Measurements from ENCODE around the gene CENPP. TPM values are rescaled to one million over a fixed set of nuclear protein-coding genes. Genes with fewer than 3 reads are reported as not detected.
"Not testable (repeated sequence)": the region's sequence is repeated elsewhere in the genome, so short reads cannot be mapped to it uniquely, and the experiment has no call there.

CENPP gene
- polyA plus RNA-seq, 10 donors = 4.3 to 7.8 (median 5.0) TPM

DNA sequence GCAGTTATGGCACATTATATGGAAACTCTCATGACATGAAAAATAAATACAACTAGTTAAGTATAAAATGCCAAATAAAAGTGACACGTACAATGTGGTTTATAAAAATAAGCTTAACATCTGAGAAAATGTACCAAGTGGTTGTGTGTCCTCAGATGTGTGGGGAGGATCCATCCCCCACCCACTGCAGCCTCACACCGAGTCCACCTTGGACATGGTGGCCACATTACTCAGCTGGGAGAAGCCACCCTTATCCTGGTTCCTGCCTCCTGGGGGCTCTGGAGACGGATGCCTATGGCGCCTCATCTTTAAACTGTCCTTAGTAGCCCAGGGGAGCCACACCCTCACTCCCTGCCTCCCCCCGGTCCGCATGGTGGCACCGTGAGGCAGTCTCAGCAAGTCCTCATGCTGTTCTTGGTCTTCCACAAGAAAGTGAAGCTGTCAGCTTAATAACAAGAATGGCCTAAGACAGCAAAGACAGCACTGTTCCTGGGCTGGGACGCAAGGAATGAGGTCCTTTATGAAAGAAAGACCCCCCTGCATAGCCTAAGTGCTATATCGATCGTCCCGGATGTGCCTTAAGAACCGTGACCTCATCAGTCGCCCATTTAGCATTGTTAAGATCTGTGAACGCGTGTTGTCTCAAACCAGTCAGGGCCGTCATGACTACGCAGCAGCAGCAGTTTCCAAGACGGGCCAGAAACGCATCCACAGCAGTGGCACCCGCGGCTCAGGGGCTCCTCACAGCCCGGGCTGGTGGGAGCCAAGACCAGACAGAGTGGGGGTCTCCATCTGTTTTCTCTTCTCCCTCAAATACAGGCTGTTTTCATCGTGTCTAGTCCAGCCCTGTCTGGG is 287.7 kb downstream of the CENPP start:
- no peak for DNase-seq

DNA sequence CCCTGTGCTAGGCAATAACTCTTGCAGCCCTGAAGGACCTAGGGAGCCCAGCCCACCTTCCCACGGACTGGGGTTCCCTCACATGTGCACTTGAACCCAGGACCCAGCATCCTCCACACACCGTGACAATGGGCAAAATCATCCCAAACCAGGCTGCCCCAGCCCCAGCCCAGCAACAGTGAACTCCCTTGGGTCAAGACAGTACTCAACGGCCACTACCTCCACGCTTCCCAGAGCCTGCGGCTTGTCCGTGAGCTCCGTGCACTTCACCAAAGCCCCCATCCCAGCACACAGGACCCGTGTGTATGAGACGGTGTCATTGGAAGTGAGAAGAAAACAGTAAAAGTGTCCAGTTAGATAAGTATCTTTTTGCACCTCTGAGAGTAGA is 288.4 kb downstream of the CENPP start:
- no peak for DNase-seq

DNA sequence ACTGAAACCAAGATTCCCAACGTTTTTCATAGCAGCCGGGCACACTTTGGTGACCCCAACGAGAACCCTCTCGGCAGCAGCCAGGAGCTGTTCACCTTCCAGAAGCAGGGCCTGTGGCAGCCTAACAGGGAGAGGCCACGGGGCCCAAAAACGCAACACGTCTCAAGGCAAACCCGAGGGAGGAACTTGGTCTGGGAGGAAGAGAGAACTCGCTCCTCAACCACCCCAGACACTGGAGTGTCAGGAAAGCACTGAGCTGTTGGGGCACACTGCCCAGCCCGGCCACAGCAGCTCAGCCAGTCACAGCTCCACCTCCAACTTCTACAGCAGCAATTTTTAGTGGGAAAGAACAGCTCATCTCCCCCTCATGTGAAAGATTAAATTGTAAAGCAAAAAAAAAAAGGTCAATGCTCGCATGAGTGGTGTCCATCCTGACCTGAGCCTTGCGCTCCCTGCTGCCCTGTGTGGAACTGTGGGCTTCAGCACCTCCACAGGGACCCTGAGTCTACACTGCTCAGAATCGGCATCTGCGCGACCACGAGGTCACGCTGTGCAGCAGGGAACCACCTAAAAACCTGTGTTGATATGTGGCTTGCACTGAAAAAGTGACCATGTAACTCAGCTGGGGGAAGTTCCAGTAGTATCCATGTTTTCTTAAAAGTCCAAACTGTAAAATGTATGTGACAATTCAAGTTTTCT is 289.2 kb downstream of the CENPP start:
- DNase-seq = no peak

DNA sequence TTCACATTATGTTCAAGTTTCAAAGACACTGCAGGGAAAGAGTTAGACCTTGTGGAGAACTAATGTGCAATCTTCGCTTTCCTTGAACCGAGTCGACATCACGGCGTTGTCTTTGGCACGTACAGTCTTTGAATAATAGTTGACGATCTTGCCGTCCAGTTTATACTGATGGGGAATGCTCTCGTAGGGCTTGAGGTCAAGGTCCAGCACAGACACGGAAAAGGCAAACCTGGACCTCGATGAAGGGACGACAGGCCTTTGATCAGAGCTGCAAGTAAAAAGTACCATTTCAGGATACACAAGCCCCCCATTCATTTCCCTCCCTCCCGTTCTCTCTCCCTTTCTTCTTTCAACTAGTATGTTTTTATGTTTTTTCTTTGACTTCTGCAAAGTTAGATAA is 290.0 kb downstream of the CENPP start:
- DNase-seq = no peak

DNA sequence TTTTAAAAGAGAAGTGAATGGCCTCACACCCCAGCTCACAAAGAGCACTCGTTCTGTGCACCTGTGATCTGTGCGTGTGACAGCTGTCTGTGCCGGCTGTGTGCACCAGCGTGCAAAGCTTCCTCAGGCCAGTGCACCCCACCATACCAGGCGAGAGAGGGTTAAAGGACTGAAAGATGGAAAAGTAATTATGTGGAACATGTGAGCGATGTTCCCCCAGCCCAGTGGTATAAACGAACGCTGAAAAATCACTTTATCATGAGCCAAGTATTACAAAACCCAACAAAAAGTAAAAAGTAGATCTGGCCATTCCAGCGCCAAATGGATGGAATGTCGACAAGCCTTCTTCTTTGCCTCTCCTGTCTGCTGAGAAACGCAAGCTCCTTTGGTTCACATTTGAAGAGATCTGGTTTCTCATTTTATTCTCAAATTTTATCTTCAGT is 290.5 kb downstream of the CENPP start:
- DNase-seq = peak; percentile 45 to 90 (median 77)

DNA sequence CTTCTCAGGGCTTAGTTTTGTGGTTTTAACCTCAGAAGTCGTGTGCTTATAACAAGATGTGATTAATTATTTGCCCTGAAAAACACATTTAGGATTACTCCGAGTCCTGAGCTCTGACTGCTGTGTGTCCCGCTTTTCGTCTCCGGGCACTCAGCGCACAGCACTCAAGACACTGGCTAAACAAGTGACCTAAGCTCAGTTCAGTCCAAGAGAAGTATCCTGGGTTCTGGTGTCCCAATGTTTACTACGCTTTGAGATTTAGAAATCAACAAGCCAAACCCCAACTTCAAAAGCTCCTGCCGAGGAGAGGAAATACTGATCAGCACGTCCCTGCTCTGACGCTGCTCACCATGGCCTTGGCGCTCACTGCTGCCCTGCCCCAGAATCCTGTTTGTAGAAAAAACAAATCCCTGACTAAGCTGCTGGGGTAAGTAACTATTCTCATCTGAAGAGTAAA is 290.9 kb downstream of the CENPP start:
- DNase-seq = no peak

DNA sequence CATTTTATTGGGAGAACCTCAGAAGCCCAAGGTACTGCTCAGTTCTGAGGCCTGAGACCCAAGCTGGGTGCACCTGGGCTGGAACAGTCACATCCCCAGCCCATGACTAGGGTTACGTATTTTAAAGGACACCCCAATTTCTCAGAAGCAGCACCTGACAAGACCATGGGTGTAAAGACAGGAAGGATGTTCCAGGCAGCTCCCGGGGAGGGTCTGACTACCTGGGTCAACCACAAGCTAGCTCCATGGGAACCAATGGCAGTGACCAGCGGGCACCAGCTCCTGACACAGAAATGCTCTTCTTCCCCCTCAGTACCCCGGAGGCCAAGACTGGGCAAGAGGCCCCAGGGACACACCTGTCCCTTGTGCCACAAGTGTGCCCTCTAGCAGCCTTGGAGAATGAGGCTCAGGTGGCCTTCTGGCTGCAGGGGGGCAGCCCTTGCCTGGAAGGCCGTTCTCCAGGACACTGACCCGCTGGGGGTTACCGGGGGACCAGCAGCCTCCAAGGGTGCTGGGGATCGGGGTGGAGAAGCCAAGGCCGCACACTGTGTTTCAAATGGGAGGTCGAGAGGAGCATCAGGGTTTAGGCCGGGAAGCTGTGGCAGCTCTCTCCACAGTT is 291.6 kb downstream of the CENPP start:
- no peak for DNase-seq

DNA sequence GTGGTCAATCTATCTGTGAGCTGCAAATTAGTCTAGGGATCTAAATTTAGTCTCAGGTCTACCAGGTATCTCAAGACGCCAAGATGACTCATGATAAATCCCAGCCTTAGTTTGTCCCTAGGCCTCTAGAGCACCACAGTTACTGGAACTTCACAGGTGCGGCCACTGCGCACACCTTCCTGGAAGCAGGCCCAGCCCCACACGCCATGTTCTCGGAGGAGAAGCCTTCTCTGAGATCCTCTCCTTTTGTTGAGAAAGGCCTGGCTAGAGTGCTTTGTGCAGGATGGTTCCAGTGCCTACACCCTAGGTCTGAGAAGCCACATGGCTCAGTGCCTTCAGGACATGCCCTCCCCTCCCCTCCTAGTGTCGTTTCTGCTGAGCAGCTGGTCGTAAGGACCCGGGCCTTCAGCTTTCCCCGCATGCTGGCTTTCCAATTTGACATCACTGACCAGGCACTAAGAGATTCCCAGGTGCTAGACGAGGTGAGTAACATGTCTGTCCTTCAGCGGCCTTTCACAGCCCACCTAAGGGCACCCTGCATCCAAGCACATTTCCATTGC is 292.3 kb downstream of the CENPP start:
- no peak for DNase-seq

DNA sequence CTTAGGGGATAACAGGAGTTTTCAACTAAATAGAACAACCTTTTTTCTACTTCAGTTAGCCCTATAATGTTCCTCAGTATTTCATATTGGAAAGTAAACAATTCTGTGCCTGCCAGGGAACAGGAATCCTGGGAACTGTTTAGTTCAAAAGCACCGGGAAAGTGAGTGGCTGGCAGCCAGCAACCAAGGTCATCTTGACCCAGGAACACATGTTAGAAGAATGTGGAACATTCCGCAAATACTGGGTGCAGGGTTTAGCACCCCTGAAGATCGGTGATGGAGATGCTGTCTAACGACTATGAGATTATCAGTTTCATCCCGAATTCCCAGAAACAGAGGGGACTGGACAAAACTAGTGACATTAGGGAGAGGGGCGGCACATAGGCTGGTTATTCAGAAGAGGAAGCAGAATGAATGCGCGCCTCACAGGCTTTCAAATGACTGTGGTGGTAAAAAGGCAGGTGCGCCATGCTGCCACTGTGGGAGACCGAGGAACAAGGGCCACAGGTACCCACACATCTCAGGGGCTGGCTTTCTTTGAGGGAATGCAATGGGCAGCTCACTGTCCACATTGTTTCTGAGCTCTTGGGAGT is 293.0 kb downstream of the CENPP start:
- no peak for DNase-seq

DNA sequence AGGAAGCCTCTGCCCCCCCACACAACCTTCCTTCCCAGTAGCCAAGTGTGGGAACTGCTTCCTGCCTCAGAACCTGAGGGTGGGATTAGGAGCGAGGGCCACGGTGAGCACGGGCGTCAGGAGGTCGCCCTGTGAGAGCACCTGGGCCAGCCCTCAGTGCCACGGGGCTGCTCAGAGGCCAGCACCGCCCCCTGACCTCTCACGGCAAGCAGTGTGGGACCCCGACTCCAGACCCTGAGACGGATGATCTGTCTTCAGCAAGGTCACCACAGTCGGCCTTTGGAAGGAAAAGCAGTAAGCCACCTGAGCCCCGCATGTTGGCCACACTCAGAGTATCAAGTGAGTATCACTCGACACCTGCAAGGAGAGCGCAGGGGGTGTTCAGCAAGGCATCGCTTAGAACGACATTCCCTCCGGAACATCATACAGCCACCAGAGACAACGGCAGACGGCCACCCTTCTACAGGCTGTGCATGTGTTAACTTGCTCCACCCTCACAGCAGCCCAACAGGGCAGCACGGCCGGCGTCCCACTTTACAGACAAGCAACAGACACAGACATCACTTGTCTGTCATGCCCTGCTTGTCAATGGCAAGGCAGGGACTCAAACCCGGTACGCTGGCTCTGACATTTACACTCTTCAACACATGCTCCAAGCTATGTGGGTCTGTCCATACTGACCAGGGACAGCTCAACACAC is 294.0 kb downstream of the CENPP start:
- no peak for DNase-seq

DNA sequence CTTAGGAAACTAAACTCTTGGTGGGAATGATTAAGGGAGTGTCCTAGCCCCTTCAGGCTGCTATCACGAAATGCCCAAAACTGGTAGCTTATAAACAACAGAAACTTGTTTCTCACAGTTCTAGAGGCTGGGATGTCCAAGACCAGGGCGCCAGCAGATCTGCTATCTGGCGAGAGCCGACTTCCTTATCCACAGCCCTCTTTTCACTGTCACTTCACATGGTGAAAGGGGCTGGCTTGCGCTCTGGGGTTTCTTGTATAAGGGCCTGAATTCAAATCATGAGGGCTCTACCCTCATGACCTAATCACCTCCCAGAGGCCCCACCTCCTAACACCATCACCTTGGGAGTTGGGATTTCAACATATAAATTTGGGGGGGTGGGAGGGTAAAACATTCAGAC is 295.1 kb downstream of the CENPP start:
- DNase-seq = no peak

DNA sequence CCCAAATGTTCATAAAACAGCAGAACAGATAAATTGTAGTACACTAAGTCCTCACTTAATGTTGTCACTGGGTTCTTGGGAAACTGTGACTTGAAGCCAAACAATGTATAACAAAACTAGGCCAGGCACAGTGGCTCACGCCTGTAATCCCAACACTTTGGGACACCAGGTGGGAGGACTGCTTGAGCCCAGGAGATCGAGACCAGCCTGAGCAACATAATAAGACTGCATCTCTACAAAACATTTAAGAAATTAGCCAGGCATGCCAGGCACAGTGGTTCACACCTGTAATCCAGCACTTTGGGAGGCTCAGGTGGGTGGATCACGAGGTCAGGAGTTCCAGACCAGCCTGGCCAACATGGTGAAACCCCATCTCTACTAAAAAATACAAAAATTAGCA is 298.2 kb downstream of the CENPP start:
- DNase-seq = not testable (repeated sequence)

DNA sequence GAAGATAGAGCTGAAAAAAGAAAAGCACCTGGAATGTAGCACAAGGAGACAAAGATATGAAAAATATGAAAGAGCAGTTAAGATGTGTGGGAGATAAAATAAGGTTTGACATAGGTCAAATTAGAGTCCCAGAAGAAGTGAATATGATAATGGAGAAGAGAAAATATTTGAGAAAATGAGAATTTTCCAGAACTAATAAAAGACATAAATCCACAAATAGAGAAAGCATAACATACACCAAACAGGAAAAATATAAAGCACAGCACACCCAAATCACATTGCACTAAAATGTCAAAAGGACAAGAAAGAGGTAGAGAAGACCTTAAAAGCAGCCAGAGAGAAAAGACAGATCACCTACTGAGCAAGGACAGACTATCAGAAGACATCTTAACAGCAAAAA is 300.7 kb downstream of the CENPP start:
- DNase-seq = no peak

DNA sequence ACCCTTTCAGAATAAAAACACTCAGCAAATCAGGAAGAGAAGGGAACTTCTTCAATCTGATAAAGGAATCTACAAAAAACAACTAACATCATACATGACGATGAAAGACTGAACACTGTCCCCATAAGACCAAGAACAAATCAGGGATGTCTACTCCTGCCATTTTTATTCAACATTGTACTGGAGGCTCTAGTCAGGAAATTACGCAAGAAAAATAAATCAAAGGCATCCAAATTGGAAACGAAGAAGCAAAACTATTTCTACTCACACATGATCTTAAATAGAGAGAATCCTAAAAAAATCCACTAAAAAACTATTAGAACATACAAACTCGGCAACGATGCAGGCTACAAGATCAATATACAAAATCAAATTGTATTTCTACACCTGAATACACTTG is 301.9 kb downstream of the CENPP start:
- no peak for DNase-seq

DNA sequence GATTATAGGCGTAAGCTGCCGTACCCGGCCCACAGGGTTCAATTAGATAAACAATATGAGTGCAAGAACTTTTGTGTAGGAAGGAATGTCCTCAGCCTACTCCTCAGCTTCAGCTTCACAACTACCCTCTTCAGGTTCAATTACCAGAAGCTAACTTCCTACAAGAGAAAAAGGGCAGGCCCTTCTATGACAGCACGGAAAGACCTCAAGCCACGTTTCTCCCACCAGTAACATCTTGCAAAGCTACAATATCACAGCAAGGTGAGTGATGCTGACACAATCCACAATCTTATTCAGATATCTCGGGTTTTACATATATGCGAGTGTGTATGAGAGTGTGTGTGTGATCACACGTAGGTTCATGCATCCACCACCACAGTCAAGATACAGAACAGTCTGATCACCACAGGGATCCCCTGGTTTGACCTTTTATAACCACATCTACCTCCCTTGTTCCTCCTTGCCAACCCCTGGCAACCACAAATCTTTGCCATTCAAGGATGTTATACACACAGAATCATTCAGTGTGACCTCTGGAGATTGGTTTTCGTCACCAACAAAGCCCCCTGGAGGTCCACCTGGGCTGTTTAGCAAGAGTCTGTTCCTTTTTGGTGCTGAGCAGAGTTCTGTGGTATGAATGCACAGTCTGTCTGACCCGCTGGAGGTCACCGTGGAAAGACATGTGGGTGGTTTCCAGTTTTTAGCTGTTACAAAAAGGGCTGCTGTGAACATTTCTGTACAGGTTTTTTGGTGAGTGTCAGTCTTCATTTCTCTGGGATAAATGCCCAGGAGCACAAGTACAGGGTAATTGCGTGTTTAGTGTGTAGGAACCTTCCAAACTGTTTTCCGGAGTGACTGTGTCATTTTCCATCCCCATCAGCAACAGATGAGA is 305.9 kb downstream of the CENPP start:
- DNase-seq = peak in 1 of 3 donors; percentile 57

DNA sequence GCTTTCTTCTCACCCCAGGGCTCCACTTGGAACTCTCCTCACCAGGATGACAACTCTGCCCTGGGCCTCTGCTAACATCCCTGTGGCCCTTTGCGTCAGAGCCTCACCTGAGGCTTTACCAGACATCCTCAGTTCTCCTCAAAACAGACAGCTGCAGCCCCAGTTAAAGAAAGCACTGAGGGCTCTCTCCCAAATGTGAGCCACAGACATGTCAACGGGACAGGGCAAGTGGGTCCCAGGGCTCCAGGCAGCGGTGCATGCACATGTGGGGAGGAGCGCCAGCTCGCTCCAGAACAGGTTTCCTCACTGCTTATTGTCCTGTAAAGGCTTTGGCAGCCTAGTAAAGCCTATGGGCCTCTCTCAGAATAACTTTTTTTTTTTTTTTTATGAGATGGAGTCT is 306.9 kb downstream of the CENPP start:
- DNase-seq = no peak

DNA sequence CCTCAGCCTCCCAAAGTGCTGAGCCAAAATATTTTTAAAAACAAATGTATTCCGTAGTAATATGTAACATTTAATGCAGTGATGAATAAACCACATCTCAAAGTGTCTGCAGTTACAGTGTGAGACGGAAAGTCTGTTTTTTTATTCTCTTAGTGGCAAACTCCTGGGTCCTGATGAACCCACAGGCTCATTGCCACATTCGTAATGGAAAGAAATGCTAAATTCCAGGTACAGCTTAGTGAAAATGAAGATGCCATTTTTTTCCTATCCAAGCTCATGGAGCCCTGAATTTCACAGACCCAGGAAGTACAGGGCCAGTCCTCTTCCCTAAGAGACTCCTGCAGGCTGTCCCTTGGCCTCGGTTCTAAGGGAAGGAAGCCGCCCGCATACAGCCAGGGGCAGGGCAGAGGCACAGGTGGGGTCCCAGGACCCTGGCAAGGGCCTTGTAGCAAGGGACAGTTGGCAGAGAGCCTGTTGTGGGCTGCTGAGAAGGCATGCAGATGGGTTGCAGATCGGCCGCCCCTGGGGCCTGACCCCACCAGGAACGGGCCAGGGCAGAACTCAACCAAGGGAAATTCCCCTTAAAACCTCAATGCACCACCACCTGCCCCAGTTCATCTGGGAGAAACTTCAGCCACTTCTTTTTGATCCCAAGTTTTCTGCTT is 308.0 kb downstream of the CENPP start:
- peak in 1 of 3 donors; percentile 65 for DNase-seq

DNA sequence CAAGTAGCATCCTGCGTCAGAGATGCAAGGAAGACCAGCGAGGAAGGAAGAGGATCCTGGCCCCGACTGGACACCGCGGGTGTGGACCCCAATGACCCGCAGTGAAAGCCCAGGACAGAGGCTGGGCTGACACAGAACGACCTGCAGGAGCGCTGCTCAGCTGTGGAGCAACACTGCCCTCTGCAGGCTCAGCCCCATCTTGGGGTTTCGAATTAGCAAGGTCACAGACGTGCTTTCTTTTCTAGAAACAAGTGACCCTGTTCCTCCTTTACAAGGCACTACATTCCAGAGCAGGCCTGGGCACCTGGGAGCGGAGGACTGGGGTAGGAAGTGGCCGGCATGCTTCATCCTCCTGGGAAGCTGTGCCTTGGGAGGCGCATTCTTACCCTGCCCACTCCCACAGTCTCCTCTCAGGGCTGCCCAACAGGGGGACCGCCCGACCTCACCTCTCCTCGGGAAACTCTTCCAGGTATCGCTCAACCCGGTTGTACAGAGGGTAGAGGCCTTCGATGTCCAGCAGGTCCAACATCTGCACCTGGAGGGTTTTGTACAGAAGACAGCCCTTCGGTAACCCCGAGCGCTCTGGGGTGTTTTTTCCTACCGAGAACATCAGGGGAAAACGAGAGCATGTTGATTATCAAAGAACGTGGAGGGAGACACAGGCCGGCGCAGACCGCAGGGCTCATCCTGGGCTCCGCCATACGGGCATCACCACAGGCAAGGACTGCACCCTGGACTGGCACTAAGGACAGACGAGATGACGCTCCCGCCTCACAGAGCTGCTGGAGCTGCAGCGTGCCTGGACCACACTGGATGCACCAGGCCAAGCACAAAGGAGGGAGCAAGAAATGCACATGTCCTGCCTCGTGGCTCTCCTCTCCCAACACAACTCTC is 309.2 kb downstream of the CENPP start:
- peak; percentile 66 to 94 (median 89) for DNase-seq

DNA sequence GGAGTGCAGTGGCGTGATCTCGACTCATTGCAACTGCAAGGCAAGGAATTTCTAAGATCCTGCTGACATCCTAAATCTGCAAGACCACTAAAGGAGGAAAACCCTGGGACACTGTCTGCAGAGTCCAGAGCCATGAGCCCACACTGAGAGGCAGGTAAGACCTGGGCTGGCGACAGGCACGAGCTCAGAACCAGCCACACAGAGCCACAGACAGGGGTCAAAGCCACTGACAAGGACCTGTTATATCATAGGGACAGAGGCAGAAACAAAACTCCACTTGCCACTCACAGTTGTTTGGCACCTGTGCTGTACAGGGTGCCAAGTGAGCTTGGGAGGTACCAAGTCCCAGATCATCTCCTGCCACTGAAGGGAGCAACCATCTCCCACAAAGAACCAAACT is 310.0 kb downstream of the CENPP start:
- DNase-seq = no peak

All from muscle of back (tissue), 11 donors.